RPMI7951 (cell line): Measurements from ENCODE around the gene TRMT5. TPM values are rescaled to one million over a fixed set of nuclear protein-coding genes. Genes with fewer than 3 reads are reported as not detected.

Source experiments
- DNase-seq: peaks from one replicate; pipeline ENCODE4 v3.0.0-alpha.2; 2012; ENCODE audit warnings: low read depth
- total RNA-seq: library from RNA; depleted of rRNA; stranded (reverse); fragments of >200 nt; shearing (Covaris generic); gene quantifications from 2 replicates; pipeline ENCODE4 v1.2.3, GENCODE V29; 2014; rRNA removed

The TRMT5 gene, protein sequence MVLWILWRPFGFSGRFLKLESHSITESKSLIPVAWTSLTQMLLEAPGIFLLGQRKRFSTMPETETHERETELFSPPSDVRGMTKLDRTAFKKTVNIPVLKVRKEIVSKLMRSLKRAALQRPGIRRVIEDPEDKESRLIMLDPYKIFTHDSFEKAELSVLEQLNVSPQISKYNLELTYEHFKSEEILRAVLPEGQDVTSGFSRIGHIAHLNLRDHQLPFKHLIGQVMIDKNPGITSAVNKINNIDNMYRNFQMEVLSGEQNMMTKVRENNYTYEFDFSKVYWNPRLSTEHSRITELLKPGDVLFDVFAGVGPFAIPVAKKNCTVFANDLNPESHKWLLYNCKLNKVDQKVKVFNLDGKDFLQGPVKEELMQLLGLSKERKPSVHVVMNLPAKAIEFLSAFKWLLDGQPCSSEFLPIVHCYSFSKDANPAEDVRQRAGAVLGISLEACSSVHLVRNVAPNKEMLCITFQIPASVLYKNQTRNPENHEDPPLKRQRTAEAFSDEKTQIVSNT
- total RNA-seq: 9.9 and 12.9 TPM in 2 replicates

DNA sequence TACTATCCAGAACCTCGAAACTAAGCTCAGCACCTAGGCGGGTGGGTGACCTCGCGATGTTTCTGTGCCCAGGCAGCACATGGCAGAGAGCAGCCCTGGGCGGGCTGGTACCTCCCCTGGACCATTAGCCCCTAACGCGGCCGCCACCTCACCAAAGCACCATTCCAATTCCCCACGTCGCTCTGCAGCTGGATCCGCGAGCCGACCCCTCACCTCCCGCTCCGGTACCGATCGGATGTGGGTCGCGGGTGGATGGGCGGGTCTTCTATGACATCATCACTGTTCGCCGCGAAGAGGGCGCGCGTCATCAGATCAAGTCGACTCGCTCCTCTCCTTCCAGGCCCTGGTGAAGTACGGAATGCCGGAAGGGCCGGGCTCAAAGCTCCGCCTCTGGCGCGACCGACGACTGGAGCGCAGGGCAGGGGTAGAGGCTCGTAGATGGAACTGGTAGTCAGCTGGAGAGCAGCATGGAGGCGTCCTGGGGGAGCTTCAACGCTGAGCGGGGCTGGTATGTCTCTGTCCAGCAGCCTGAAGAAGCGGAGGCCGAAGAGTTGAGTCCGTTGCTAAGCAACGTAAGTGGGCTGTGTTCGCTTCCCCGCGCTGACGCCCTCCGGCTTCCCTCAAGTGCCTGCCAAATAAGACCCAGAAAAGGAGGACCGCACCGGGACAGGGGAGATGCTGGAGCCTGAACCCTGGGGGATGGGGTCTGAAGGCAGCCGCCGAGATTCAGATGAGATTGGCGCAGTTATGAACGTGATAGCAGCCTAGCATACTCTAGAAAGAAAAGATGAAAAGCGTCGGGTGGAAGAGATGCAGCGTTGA lies at the start of gene TRMT5, which contains the start of gene SLC38A6:
Gene TRMT5, minus strand, starts transcription at position 269 of the 822 bp plus-strand sequence. Its CDS starts 106 bp downstream, at position 163.
Gene SLC38A6, plus strand, starts transcription at position 435 of the 822 bp plus-strand sequence. Its CDS starts 33 bp downstream, at position 468.
- peak; percentile 93 for DNase-seq

DNA sequence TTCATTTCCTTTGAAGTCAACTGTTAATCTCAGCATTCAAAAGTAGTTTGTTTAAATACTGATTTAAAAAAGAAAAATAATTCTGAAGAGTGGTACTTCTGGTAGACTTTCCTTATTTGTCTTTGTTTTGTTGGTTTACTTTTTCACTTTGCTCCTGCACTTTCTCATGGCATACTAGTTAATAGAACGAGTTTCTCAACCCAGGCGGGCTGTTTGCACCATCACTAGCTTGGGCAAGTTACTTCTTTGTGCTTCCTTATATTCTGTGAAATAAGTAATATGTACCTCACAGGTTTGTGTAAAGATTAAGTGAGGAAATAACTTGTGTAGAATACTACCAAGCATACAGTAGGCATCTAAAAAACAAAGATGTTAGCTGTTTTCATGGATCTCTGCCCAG lies 45.6 kb upstream of the TRMT5 start:
- DNase-seq: no peak

DNA sequence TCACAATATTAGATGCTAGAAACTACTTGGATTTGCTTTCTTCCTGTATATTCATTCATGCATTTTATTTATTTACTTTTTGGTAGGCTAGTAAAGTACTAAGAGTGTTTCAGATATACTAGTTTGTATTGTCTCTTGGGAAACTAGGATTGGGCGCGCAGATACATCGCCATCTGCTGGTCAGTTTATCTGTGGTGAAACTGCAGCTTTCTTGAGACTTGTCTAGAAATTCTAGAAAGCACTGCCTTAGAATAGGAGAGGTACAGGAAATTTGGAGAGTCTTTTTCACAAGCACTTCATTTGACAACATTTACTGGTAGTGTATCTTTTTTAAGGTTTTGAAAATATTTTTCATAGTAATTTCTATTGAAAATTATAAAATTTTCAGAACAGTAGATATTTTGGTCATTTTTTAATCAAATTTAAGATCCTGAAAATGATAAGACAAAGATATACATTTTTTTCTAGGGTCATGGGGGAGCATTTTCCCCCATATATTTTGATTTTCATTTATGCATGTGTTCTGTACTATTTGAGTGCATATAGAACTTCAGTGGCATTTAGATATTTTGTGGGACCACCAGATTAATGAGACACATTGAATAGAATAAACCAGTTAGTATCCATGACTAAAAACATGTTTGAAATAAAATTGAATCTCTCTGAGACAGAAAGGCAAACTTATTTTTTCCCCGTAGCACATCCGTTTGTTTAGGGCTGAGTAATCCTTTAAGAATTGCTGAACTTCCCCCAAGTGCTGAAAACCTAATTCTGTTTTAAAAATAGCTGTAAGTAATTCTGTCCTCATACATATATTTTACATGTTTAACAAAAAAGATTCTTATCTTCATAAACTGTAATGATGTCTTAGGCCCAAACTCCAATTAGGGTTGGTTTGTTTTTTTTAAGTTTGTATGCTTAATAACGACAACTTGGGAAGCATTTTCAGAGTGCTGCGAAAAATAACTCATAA lies 44.7 kb upstream of the TRMT5 start:
- DNase-seq: peak; percentile 70

DNA sequence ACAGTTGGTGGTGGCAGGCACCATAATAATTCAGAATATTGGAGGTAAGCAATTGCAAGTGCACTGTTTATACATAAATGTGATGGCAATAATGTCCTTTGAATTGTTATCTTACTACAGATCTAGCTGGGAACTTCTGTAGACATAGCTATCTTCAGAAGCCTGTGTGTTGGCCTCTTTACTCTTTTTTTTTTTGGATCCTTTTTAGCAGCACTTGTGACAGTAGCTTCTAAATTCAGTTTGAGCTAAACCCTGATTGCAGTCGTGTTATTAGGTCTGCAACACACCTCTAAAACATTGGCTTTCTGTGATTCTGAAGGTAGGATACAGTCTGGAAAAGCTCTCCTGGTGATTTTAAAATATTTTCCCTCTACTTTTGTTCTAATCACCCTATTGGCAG lies 38.7 kb upstream of the TRMT5 start:
- DNase-seq: no peak

DNA sequence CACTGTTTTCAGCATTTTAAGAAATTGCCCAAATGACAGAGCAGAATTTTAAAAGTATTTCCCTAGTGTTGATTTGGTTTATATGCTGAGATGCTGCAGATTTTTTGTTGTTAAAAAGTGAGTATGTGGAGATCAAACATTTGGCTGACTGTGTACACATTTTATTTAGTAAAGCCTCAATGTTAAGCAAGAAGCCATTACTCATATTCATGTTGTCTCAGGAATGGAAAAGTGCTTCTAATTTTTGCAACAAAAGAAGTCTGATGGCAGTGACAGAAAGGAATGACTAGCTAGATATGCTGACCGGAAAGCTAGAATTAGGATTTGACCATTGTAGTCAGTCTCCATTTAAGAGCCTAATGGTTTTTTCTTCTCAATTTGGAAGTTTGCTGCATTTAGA lies 22.7 kb upstream of the TRMT5 start:
- DNase-seq: no peak

DNA sequence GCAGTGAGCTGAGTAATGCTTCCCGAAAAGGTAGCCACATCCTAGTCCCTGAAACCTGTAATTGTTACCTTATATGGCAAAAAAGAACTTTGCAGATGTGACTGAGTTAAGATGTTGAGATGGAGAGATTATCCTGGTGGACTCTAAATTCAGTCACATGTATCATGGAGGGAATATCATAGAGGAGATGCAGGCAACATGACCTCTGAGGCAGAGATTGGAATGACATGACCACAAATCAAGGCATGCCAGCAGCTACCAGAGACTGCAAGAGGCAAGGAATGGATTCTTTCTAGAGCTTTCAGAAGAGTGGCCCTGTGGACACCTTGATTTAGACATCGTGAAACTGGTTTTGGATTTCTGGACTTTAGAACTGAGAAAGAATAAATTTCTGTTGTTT lies 18.7 kb upstream of the TRMT5 start:
- no peak for DNase-seq

DNA sequence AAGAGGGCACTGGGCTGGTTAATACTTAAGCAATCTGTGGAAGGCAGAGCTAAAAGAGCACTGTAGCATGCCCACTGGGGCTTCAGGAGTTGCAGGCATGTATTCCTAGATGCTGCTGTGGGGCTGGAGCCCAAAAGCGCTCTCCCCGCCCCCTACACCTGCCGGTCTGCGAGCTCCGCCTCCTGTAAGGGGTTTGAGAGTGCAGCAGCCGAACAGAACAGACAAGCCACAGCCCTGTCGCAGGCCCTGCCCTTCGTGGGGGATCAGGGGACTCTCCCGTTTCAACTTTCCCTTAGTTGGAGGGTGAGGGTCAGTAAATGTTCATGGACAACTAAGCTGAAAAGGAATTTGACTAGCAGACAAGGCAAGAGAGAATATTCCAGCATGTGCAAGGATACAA lies 17.7 kb upstream of the TRMT5 start:
- no peak for DNase-seq

DNA sequence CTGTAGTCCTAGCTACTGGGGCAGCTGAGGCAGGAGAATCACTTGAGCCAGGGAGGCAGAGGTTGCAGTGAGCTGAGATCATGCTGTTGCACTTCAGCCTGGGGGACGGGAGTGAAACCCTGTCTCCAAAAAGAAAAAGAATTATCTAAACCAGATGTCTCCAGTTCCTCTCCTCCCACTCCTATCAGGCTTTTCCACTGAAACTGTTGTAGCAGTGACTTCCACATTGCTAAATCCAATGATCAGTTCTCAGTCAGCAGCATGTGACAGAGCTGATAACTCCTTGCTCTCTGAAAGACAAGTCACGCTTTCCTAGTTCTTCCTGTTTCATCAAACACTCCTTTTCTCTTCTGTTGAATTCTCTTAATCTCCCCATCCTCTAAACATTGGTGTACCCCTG lies 8.7 kb upstream of the TRMT5 start:
- DNase-seq: no peak

DNA sequence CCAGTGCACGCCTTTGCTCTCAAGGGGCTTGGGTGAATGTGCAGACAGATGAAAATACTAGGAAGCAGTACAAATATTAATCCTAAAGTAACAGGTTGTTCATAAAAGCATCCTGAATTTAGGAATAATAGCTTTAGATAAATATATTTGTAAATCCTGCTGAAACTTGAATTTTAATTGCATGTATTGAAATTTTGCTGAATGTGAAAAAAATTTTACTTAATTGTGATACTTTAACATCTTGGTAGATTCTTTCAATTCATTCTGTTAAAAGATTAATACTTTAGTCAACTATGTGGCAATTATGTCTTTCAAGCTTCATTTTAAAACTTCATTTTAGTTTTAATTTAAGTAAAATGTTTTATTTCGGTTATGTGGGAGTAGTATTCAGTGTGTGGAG lies 5.6 kb upstream of the TRMT5 start:
- no peak for DNase-seq

DNA sequence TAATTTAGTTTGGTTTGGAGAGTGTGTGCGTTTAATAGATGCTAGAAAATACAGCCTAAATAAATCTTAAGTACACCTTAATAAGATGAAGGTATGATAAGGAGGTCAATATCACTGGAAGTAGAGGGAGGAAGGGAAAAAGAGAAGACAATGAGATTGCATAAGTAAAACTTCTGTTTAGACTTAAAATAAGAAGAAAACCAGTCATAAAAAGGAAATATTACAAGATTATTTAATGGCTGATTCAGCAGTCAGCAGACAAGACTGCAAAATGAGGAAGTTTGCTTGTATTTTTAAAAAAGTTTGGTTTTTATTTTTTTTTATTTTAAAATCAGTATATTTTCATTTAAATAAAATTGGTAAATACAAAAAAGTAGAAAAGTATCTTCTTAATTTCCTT lies 3.3 kb upstream of the TRMT5 start:
- DNase-seq: no peak

DNA sequence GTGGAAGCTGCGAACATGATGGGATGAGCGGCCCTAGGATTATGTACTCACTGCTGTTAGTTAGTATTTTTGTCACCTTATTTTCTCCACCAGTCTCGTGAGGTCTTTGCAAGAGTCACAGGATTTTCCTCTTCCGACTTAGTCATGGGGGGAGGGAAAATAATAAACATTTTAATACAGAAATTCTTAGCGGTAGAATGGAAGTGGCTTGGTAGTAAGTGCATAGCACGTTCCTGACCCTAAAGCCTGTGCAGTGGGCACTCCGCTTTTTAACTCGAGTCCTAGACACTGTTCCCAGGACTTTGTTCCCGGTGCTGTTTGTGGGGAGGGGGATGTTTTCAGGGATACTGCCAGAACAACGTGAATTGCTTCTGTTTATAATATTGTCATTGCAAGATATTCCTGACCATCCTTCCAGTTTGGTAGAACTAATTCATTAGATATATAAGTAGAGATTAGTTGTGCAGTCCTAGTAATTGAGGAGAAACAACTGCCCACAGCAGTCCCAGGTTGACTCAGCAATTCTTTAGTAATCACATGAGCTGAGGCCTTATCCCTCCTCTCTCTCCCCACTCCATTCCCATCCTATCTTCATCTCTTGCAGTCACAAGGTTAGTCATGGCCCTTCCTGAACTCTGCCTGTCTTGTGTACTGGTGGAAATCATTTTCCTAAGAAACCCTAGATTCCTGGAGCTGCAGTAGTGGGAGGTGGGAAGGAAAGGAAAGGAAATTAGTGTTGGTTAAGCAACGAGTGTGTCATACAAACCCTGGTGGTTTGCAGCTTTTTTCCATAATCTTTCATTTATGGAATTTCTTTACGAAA lies 965 bp upstream of the TRMT5 start:
- DNase-seq: peak; percentile 72

DNA sequence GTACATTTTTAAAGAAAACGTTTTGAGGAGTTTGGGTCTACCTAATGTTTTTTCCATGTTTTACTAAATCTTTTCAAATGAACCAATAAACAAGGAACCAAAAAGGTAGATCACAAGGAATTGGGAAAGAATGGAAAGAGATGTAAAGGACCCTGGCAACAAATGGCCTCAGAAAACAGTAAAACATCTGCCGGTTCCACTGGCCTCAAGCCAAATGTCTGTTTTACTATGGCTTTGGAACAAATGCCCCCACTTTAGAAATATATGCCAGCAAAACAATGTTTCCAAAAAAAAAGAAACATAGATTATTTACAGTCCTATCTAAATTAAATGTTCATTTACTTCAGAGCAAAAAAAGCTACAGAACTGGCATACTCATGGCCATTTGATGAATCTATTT lies 3.0 kb downstream of the TRMT5 start:
- peak; percentile 7 for DNase-seq

DNA sequence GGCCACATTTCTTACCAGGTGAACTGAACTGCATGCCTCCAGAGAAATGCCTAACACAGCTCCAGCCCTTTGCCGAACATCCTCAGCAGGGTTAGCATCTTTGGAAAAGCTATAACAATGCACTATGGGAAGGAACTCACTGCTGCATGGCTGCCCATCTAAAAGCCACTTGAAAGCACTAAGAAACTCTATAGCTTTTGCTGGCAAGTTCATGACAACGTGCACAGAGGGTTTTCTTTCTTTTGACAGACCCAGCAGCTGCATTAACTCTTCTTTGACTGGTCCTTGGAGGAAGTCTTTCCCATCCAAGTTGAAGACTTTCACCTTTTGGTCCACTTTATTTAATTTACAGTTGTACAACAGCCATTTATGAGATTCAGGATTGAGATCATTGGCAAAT lies 5.3 kb downstream of the TRMT5 start:
- no peak for DNase-seq

DNA sequence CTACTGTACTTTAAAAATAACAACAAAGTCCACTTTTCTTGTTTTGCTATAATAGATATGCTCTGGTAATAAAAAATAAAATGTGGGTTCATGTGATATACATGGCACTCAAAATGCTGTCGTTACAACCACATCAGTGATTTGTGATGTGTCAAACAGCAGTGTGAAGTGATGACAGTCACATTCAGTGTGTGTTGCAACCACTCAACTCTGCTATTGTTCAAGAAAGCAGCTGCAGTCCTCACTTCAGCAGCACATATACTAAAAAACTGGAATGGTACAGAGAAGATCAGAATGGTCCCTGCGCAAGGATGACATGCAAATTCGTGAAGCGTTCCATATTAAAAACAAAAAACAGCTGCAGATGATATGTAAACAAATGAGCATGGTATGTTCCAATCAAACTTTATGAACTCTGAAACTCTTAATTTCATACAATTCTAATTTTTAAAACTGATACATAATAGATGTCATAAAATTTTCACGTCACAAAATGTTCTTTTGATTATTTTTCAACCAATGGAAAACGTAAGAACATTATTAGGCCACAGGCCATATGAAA lies 6.7 kb downstream of the TRMT5 start:
- no peak for DNase-seq

DNA sequence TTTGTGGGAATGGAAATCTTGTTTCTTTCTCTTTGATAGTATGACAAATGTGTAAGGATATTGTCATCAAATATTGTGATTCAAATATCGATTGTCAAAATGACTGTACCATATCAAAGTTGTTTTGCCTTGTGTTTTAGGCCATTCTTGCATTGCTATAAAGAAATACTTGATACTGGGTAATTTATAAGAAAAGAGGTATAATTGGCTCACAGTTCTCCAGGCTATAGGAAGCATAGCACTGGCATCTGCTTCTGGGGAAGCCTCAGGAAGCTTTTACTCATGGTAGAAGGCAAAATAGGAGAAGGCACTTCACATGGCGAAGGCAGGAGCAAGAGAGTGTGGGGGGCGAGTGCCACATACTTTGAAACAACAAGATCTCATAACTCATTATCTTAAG lies 7.8 kb downstream of the TRMT5 start:
- no peak for DNase-seq

DNA sequence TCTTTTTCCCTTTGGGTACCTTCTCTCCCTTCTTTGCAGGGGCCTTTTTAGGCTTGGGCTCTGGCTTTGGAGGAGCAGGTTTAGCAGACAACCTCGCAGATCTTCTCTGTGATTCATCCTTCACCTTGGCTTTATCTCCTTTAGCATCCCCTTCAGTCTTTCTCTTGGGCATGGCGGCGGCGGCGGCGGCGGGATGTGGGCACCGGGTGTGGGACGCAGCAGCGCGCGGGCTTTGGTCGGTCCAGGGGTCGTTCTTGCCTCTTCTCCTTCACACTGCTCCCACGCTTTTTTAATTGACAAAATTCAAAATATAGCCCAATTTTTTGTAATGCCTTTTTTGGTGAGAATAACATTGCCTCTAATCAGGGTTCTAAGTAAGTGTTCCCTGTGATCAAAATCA lies 8.6 kb downstream of the TRMT5 start:
- no peak for DNase-seq

DNA sequence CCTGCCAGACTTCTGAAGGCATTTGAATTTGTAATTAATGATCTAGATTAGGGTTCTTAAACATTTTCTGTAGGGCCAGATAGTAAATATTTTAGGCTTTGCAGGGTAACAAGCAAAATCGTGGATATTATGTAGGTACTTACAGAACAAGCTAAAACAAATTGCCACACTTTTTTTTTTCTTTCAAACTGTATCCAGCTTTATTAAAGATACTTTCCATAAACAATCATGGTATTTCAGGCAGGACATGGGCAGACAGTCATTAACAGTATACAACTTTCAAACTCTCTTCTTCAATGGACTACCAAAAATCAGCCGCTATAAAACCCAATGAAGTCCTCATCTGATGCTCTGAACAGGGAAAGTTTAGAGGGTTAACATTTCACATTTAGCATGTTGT lies 9.6 kb downstream of the TRMT5 start:
- no peak for DNase-seq

DNA sequence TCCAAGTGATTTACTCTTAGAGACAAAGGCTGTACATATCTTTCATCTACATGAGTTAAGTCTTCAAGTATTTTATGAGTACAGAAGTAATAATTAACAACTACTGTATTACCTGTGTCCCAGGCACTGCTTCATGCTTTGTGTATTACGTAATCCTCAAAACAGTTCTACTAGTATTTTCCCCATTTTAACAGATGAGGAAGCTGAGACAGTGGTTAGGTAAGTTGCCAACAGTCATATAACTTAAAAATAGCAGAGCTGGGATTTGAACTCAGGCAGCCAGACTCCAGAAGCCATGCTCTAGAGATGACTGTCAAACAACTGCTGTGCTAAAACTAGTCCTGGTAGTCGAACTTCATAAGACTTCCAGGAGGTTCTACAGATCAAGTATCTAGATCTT lies 10.7 kb downstream of the TRMT5 start:
- DNase-seq: no peak

DNA sequence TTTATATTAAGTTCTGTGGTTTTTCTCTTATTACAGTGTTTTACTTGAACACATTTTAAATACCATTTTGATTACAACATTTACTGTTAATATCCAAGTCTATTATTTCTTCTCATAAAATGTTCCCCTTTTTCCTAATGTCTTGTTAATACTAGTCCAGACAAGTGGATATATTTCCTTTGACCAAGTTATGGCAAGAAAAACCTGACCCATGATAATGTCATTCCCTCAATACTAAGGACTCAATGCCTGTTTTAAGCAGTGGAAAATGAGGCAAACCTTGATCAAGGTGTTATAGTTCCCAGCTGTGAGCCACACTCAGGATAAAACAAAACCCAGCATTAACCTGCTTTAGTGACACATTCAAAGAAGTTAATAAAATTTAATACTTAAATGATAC lies 12.2 kb downstream of the TRMT5 start:
- no peak for DNase-seq

DNA sequence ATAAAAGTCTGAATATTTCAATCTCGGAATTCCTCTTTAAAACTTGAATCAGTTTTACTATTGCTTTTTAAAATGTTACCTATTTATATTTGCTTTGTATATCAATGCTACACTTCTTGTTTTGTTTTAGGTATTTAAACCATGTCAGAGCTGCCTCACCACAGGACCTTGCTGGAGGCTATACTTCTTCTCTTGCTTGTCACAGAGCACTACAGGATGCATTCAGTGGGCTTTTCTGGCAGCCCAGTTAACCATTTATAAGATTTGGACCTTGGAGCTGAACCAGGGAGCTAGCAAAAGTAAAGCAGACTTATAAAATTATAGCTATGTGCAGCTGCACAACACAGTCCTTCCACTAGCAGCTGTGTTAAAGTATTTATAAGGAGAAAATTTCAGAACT lies 12.8 kb downstream of the TRMT5 start:
- peak; percentile 21 for DNase-seq
